ENCODE measurements around the gene MRPS10. TPM values are rescaled to one million over a fixed set of nuclear protein-coding genes. Genes with fewer than 3 reads are reported as not detected.

The MRPS10 gene
- total RNA-seq, 1 experiment from 2014 or later: 67.6 TPM

GRCh38 chr6:42257063-42257462, 39.4 kb upstream of the MRPS10 start:
- H3K9me3 ChIP-seq (ENCODE audit: control insufficient read depth, insufficient read depth, low read depth, low read length): no peaks in the 10 kb centered on the region
- ATAC-seq: no peak
- intact Hi-C loops (cut with micrococcal nuclease; ENCODE audit: unreplicated experiment): no loop called here
- peaks cover 15% of the 10 kb centered on the region for H3K4me1 ChIP-seq (ENCODE audit: control insufficient read depth, insufficient read depth, low read length)
- ChIA-PET POLR2A (no interaction called here), CTCF (no interaction called here)
- H3K4me3 ChIP-seq (ENCODE audit: low read depth in 2 of 2, low read length in 2 of 2): no peak overlapping the region
- DNase-seq (ENCODE audit: low read depth, low spot score): no peak
- H3K27ac ChIP-seq (ENCODE audit: low read length): no peak overlapping the region
- in situ Hi-C loops (cut with HindIII; ENCODE audit: low pct_unique_long_range_greater_than_20kb, low sequenced_read_pairs): no loop called here
- TF ChIP-seq, protein P1, sequence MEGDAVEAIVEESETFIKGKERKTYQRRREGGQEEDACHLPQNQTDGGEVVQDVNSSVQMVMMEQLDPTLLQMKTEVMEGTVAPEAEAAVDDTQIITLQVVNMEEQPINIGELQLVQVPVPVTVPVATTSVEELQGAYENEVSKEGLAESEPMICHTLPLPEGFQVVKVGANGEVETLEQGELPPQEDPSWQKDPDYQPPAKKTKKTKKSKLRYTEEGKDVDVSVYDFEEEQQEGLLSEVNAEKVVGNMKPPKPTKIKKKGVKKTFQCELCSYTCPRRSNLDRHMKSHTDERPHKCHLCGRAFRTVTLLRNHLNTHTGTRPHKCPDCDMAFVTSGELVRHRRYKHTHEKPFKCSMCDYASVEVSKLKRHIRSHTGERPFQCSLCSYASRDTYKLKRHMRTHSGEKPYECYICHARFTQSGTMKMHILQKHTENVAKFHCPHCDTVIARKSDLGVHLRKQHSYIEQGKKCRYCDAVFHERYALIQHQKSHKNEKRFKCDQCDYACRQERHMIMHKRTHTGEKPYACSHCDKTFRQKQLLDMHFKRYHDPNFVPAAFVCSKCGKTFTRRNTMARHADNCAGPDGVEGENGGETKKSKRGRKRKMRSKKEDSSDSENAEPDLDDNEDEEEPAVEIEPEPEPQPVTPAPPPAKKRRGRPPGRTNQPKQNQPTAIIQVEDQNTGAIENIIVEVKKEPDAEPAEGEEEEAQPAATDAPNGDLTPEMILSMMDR (IDR thresholded peaks at IDR 0.05): no peak
- TF ChIP-seq POLR2AphosphoS5 (IDR thresholded peaks at IDR 0.05; ENCODE audit: low read depth, low read length) (no peak), TCF7L2 (IDR thresholded peaks at IDR 0.05; ENCODE audit: low read depth, low read length) (no peak), SIN3A (IDR thresholded peaks at IDR 0.05; ENCODE audit: borderline replicate concordance, insufficient read depth, low read depth, low read length) (no peak), REST (IDR thresholded peaks at IDR 0.05; ENCODE audit: insufficient read depth in 1 of 2, low read depth in 2 of 2, low read length in 1 of 2) (no peak)
- H3K36me3 ChIP-seq (ENCODE audit: control insufficient read depth, insufficient read depth, low read length): peaks cover 17% of the 10 kb centered on the region
- no TSS peak for BruUV-seq (replicated peaks)
- H3K27me3 ChIP-seq (ENCODE audit: control insufficient read depth, insufficient read depth, low read length): no peaks in the 10 kb centered on the region

- intact Hi-C loops (cut with micrococcal nuclease; ENCODE audit: unreplicated experiment) (no loop called here), in situ Hi-C loops (cut with HindIII; ENCODE audit: low pct_unique_long_range_greater_than_20kb, low sequenced_read_pairs) (no loop called here)
- peaks cover 17% of the 10 kb centered on the region for H3K36me3 ChIP-seq (ENCODE audit: control insufficient read depth, insufficient read depth, low read length)
- no peaks in the 10 kb centered on the region for H3K9me3 ChIP-seq (ENCODE audit: control insufficient read depth, insufficient read depth, low read depth, low read length)
- no peaks in the 10 kb centered on the region for H3K27me3 ChIP-seq (ENCODE audit: control insufficient read depth, insufficient read depth, low read length)
- ATAC-seq: no peak
- POLR2A ChIA-PET: interaction anchor here (0.6 kb wide), 1 partner anchor 12 kb away, joined by 3 read pairs; no protein-coding TSS in a partner anchor
- BruUV-seq (replicated peaks): no TSS peak
- TF ChIP-seq, protein P1 (IDR thresholded peaks at IDR 0.05): no peak
- TF ChIP-seq TCF7L2 (IDR thresholded peaks at IDR 0.05; ENCODE audit: low read depth, low read length) (no peak), SIN3A (IDR thresholded peaks at IDR 0.05; ENCODE audit: borderline replicate concordance, insufficient read depth, low read depth, low read length) (no peak), POLR2AphosphoS5 (IDR thresholded peaks at IDR 0.05; ENCODE audit: low read depth, low read length) (no peak), REST (IDR thresholded peaks at IDR 0.05; ENCODE audit: insufficient read depth in 1 of 2, low read depth in 2 of 2, low read length in 1 of 2) (no peak)
- H3K4me1 ChIP-seq (ENCODE audit: control insufficient read depth, insufficient read depth, low read length): peaks cover 10% of the 10 kb centered on the region
- DNase-seq (ENCODE audit: low read depth, low spot score): no peak
- CTCF ChIA-PET: interaction anchor here (0.7 kb wide), 1 partner anchor 45 kb away, joined by 4 read pairs; no protein-coding TSS in a partner anchor
- H3K27ac ChIP-seq (ENCODE audit: low read length): no peak overlapping the region
- H3K4me3 ChIP-seq (ENCODE audit: low read depth in 2 of 2, low read length in 2 of 2): no peak overlapping the region
These were observed 37.4 kb upstream of the MRPS10 start for GRCh38 chr6:42255050-42255449.

Measured in Panc1 (cell line).